ENCODE measurements around the gene TRIM14. TPM values are rescaled to one million over a fixed set of nuclear protein-coding genes. Genes with fewer than 3 reads are reported as not detected.
"Not testable (repeated sequence)": the region's sequence is repeated elsewhere in the genome, so short reads cannot be mapped to it uniquely, and the experiment has no call there.

TRIM14 gene
- total RNA-seq, 6 experiments from 2014 or later: 34.6 to 38.2 (median 36.0) TPM

DNA sequence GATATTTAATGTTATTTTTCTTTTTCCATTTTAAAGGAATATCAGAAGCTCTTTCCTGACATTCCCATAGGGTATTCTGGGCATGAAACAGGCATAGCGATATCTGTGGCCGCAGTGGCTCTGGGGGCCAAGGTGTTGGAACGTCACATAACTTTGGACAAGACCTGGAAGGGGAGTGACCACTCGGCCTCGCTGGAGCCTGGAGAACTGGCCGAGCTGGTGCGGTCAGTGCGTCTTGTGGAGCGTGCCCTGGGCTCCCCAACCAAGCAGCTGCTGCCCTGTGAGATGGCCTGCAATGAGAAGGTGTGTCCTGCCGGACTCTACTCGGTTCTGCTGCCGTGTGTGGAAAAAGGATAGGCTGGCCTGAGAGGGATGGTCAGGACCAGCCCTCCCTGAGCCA lies 38.2 kb downstream of the TRIM14 start:
- no peaks in the 10 kb centered on the region; the same call in 1 of the 2 replicates for H3K27me3 Mint-ChIP-seq (ENCODE audit: insufficient read depth)
- H3K4me1 Mint-ChIP-seq (ENCODE audit: low read depth): peaks cover 47% of the 10 kb centered on the region
- H3K4me3 Mint-ChIP-seq: peak overlapping the region; percentile 15
- no peaks in the 10 kb centered on the region for H3K9me3 Mint-ChIP-seq
- H3K27ac Mint-ChIP-seq: peak overlapping the region; percentile 75
- TF ChIP-seq, protein P1, sequence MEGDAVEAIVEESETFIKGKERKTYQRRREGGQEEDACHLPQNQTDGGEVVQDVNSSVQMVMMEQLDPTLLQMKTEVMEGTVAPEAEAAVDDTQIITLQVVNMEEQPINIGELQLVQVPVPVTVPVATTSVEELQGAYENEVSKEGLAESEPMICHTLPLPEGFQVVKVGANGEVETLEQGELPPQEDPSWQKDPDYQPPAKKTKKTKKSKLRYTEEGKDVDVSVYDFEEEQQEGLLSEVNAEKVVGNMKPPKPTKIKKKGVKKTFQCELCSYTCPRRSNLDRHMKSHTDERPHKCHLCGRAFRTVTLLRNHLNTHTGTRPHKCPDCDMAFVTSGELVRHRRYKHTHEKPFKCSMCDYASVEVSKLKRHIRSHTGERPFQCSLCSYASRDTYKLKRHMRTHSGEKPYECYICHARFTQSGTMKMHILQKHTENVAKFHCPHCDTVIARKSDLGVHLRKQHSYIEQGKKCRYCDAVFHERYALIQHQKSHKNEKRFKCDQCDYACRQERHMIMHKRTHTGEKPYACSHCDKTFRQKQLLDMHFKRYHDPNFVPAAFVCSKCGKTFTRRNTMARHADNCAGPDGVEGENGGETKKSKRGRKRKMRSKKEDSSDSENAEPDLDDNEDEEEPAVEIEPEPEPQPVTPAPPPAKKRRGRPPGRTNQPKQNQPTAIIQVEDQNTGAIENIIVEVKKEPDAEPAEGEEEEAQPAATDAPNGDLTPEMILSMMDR (IDR thresholded peaks at IDR 0.05): no peak
- H3K36me3 Mint-ChIP-seq (ENCODE audit: low read depth): peaks cover 40% of the 10 kb centered on the region
- no peak for DNase-seq

DNA sequence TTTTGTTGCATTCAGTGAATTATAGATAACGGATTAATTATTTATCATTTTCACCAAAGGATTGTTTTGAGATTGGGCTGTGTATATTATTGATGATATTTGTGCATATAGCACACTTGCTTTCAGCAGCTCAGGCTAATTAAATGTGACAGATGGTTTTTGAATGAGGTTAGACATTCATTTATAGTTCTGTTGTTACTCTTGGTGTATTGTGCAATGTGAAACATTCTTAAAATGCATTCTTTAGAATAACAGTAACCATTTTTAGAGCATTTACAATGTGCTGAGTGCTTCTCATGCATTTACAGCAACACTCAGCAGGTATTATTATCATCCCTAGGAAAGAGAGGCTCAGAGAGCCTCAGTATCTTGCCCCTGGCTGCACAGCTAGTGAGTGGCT lies 38.7 kb downstream of the TRIM14 start:
- Mint-ChIP-seq H3K27ac (peak overlapping the region; percentile 75), H3K9me3 (no peaks in the 10 kb centered on the region), H3K4me3 (no peak overlapping the region; the same call in 1 of the 2 replicates), H3K27me3 (ENCODE audit: insufficient read depth) (no peaks in the 10 kb centered on the region; the same call in 1 of the 2 replicates), H3K36me3 (ENCODE audit: low read depth) (peaks cover 40% of the 10 kb centered on the region), H3K4me1 (ENCODE audit: low read depth) (peaks cover 52% of the 10 kb centered on the region)
- TF ChIP-seq, protein P1 (IDR thresholded peaks at IDR 0.05): no peak
- peak; percentile 59 for DNase-seq

DNA sequence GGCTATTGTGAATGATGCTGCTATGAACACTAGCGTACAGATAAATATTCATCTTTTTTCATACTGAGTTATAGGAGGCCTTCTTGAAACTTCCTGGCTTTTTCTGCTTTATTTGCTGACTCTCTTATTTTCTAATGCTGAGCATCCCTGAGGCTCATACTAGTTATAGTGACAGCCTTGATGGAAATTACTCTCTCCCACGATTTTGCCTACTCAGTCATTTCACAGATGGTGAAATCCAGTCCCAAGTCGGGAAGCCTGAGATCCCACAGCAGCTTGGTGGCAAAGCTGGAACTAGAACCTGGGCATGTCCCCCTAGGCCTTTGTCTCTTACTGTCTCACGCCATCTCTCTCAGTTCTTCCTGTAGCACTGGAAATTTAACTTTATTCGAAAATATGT lies 40.1 kb downstream of the TRIM14 start:
- no peak for DNase-seq
- TF ChIP-seq, protein P1 (IDR thresholded peaks at IDR 0.05): no peak
- Mint-ChIP-seq H3K4me3 (no peak overlapping the region), H3K27ac (no peak overlapping the region), H3K36me3 (ENCODE audit: low read depth) (peaks cover 36% of the 10 kb centered on the region), H3K27me3 (ENCODE audit: insufficient read depth) (no peaks in the 10 kb centered on the region; the same call in 1 of the 2 replicates), H3K4me1 (ENCODE audit: low read depth) (peaks cover 66% of the 10 kb centered on the region), H3K9me3 (no peaks in the 10 kb centered on the region)

DNA sequence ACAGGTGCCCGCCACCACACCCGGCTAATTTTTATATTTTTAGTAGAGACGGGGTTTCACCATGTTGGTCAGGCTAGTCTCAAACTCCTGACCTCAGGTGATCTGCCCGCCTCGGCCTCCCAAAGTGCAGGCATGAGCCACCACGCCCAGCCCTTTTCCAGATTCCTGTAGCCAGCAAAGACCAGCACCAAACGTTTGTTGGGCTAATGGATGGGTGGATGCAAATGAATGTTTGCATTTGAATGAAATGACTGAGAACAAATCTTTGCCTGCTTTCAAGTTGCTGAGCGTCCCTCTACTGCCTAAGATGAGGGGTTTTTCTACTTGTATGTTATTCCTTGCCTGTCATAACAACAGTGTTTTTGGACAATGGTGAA lies 42.5 kb downstream of the TRIM14 start:
- H3K9me3 Mint-ChIP-seq; H3K27ac Mint-ChIP-seq; H3K4me3 Mint-ChIP-seq; DNase-seq; H3K27me3 Mint-ChIP-seq (ENCODE audit: insufficient read depth): not testable (repeated sequence)
- Mint-ChIP-seq H3K36me3 (ENCODE audit: low read depth) (peaks cover 15% of the 10 kb centered on the region), H3K4me1 (ENCODE audit: low read depth) (peaks cover 42% of the 10 kb centered on the region)

DNA sequence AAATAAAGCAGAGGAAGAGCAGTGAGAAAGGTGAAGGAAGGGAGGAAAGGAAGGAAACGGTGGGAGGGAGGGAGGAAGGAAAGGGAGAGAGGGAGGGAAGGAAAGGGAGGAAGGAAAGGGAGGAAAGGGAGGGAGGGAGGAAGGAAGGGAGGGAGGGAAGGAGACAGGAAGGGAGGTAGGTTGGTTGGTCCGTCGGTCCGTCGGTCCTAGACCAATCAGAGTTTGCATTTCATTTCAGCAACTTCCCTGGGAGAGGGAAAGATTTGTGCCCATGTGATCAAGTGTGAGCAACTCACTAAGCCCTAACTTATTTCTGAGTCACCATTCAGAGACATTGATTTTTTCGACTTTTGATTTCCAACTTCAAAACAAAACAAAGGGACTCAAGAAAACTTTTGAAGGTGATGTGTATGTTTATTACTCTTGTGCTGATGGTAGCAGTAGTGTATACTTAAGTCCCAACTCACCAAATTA lies 43.7 kb downstream of the TRIM14 start:
- peaks cover 10% of the 10 kb centered on the region for H3K36me3 Mint-ChIP-seq (ENCODE audit: low read depth)
- DNase-seq: peak; percentile 74
- peak overlapping the region; percentile 81 for H3K27ac Mint-ChIP-seq
- H3K9me3 Mint-ChIP-seq: no peaks in the 10 kb centered on the region
- peak overlapping the region; percentile 43; the same call in 1 of the 2 replicates for H3K4me3 Mint-ChIP-seq
- TF ChIP-seq, protein P1 (IDR thresholded peaks at IDR 0.05): no peak
- no peaks in the 10 kb centered on the region for H3K27me3 Mint-ChIP-seq (ENCODE audit: insufficient read depth)
- peaks cover 31% of the 10 kb centered on the region for H3K4me1 Mint-ChIP-seq (ENCODE audit: low read depth)

DNA sequence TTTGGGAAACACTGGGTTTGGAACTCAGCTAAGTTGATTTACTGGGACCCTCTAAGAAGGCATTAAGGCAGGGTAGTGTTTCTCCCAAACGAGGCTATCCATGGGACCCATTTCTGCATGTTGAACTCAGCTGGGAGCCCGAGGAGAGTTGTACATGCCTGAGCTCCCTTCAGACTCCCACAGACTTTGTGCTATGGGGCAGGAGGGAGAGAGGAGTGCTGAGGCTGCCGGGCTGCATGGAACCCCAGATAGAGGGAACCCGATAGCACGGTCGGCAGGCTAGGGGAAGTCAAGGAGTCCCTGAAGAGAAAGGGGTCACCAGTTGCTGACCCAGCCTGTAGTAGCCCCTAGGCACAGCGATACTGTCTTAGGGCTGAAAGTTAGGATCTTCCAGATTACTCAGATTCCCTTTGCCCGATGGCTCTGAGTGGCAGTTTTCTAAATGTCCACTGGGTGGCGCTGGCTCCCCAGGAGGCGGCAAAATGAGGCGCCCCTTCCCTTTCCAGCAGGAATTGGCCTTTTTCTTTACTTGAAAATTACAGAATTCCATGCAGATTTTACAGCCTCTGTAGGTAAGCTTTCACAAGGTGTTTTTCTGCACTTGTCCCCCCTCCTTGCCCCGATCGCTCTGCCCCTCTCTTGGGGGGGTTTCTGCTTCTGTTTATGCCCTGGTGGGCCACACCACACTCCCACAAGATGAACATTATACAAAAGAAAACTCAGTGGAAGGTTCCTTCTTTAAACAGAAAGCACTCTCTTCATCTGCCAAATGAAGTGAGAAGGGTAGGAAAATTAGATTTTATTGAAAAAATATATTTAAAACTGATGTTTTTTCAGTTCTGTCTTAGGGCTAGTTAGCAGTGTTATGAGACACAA lies 44.7 kb downstream of the TRIM14 start:
- H3K27ac Mint-ChIP-seq: peak overlapping the region; percentile 81
- H3K4me3 Mint-ChIP-seq: 0 out of 2 replicates have a peak overlapping the region, but pooled peaks have one; percentile 19
- peaks cover 10% of the 10 kb centered on the region for H3K36me3 Mint-ChIP-seq (ENCODE audit: low read depth)
- peak; percentile 47 for DNase-seq
- H3K4me1 Mint-ChIP-seq (ENCODE audit: low read depth): peaks cover 22% of the 10 kb centered on the region
- TF ChIP-seq, protein P1 (IDR thresholded peaks at IDR 0.05): peak; percentile 99
- H3K9me3 Mint-ChIP-seq: no peaks in the 10 kb centered on the region
- H3K27me3 Mint-ChIP-seq (ENCODE audit: insufficient read depth): no peaks in the 10 kb centered on the region

All from HFFc6 (cell line).